ENCODE data around the gene STAT4.

DNA sequence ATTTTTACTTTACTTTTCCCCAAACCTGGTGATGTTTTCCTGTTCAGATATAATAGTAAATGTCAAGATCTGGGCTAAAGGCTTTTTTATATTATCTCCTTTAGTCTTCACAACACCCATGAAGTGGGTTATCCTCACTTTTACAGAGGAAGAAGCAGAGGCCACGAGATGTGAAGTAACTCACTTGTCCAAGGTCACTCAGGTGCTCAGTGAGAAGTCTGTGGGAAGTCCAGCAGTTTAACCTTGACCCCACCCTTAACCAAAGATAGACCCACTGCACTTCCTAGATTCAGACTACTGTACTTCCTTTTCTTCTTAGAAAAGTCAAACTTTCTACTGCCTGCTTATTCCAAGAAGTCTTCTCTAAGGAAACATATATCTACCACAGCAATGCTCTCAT, 80.5 kb downstream of the STAT4 start:
- TF ChIP-seq POLR2A (IDR thresholded peaks at IDR 0.05), result no peak
- TF ChIP-seq, protein P1, sequence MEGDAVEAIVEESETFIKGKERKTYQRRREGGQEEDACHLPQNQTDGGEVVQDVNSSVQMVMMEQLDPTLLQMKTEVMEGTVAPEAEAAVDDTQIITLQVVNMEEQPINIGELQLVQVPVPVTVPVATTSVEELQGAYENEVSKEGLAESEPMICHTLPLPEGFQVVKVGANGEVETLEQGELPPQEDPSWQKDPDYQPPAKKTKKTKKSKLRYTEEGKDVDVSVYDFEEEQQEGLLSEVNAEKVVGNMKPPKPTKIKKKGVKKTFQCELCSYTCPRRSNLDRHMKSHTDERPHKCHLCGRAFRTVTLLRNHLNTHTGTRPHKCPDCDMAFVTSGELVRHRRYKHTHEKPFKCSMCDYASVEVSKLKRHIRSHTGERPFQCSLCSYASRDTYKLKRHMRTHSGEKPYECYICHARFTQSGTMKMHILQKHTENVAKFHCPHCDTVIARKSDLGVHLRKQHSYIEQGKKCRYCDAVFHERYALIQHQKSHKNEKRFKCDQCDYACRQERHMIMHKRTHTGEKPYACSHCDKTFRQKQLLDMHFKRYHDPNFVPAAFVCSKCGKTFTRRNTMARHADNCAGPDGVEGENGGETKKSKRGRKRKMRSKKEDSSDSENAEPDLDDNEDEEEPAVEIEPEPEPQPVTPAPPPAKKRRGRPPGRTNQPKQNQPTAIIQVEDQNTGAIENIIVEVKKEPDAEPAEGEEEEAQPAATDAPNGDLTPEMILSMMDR (IDR thresholded peaks at IDR 0.05), result no peak
- no peak for TF ChIP-seq POLR2AphosphoS5 (IDR thresholded peaks at IDR 0.05)

All from transverse colon (tissue), 4 donors.